MG63 (cell line): Measurements from ENCODE around the gene MYL11. TPM values are rescaled to one million over a fixed set of nuclear protein-coding genes. Genes with fewer than 3 reads are reported as not detected.
"Not testable (repeated sequence)": the region's sequence is repeated elsewhere in the genome, so short reads cannot be mapped to it uniquely, and the experiment has no call there.

Source experiments
- DNase-seq: peaks from one replicate; pipeline ENCODE4 v3.0.0-alpha.2; 2020
- H3K27me3 ChIP-seq: fragments of 250-450 bp; sonication (Bioruptor Pico); 2 replicates; pipeline ENCODE4 v1.5.1; 2020; ENCODE audit warnings: mild to moderate bottlenecking, moderate library complexity
- H3K36me3 ChIP-seq: fragments of 250-450 bp; sonication (Bioruptor Pico); 2 replicates; pipeline ENCODE4 v1.5.1; 2020; ENCODE audit warnings: mild to moderate bottlenecking, moderate library complexity
- H3K4me3 ChIP-seq: fragments of 250-450 bp; sonication (Bioruptor Pico); 2 replicates; pipeline ENCODE4 v1.5.1; 2020; ENCODE audit warnings: mild to moderate bottlenecking, moderate library complexity
- H3K9me3 ChIP-seq: fragments of 250-450 bp; sonication (Bioruptor Pico); 2 replicates; pipeline ENCODE4 v1.5.1; 2020; ENCODE audit warnings: mild to moderate bottlenecking, moderate library complexity
- total RNA-seq: library from RNA; depleted of rRNA; stranded (reverse); fragments of >200 nt; shearing (Covaris generic); gene quantifications from 2 replicates; pipeline ENCODE4 v1.2.3, GENCODE V29; 2014; ENCODE audit warnings: low replicate concordance; rRNA removed

Gene MYL11
- total RNA-seq = not detected in 2 replicates

GRCh38 chr16:30374538-30374937 lies at the start of gene MYL11:
TSS of gene MYL11 (plus strand) at chr16:30374802. CDS start at chr16:30374858, 56 bp downstream.
- no peak for DNase-seq
- no peak within 1 kb of the TSS for H3K4me3 ChIP-seq
- H3K36me3 ChIP-seq = no peaks in the 10 kb centered on the region
- no peaks in the 10 kb centered on the region for H3K9me3 ChIP-seq
- no peaks in the 10 kb centered on the region for H3K27me3 ChIP-seq

GRCh38 chr16:30334473-30334989 lies 40.1 kb upstream of the MYL11 start:
- H3K36me3 ChIP-seq, H3K27me3 ChIP-seq, H3K9me3 ChIP-seq: not testable (repeated sequence)
- peak overlapping the region; percentile 74 for H3K4me3 ChIP-seq
- peak; percentile 92 for DNase-seq

GRCh38 chr16:30335028-30335597 lies 39.5 kb upstream of the MYL11 start:
- peak; percentile 89 for DNase-seq
- H3K4me3 ChIP-seq = peak overlapping the region; percentile 74
- H3K27me3 ChIP-seq, H3K36me3 ChIP-seq, H3K9me3 ChIP-seq: not testable (repeated sequence)

GRCh38 chr16:30335598-30336474 lies 38.8 kb upstream of the MYL11 start:
- DNase-seq = peak; percentile 59
- H3K9me3 ChIP-seq = no peaks in the 10 kb centered on the region
- H3K36me3 ChIP-seq = no peaks in the 10 kb centered on the region
- no peaks in the 10 kb centered on the region for H3K27me3 ChIP-seq
- peak overlapping the region; percentile 74 for H3K4me3 ChIP-seq

- not testable (repeated sequence) for H3K27me3 ChIP-seq, H3K4me3 ChIP-seq
Observed at GRCh38 chr16:30337964-30338357, 36.6 kb upstream of the MYL11 start.

GRCh38 chr16:30338715-30339114 lies 35.9 kb upstream of the MYL11 start:
- H3K4me3 ChIP-seq, H3K27me3 ChIP-seq, H3K9me3 ChIP-seq, DNase-seq, H3K36me3 ChIP-seq: not testable (repeated sequence)

More at GRCh38 chr16:30337964-30338357, 36.6 kb upstream of the MYL11 start:
- H3K36me3 ChIP-seq, DNase-seq, H3K9me3 ChIP-seq: not testable (repeated sequence)

GRCh38 chr16:30340621-30341020 lies 34.0 kb upstream of the MYL11 start:
- H3K27me3 ChIP-seq = no peaks in the 10 kb centered on the region
- no peaks in the 10 kb centered on the region for H3K36me3 ChIP-seq
- H3K9me3 ChIP-seq = no peaks in the 10 kb centered on the region

GRCh38 chr16:30341971-30342370 lies 32.6 kb upstream of the MYL11 start:
- not testable (repeated sequence) for H3K27me3 ChIP-seq, DNase-seq, H3K36me3 ChIP-seq, H3K9me3 ChIP-seq, H3K4me3 ChIP-seq

More at GRCh38 chr16:30340621-30341020, 34.0 kb upstream of the MYL11 start:
- H3K4me3 ChIP-seq = no peak overlapping the region
- DNase-seq = no peak

- no peaks in the 10 kb centered on the region for H3K36me3 ChIP-seq
- DNase-seq = no peak
- H3K9me3 ChIP-seq = no peaks in the 10 kb centered on the region
- no peaks in the 10 kb centered on the region for H3K27me3 ChIP-seq
- no peak overlapping the region for H3K4me3 ChIP-seq
Observed at GRCh38 chr16:30342751-30343490, 31.7 kb upstream of the MYL11 start.

GRCh38 chr16:30343491-30343820 lies 31.1 kb upstream of the MYL11 start:
- not testable (repeated sequence) for DNase-seq, H3K4me3 ChIP-seq, H3K36me3 ChIP-seq, H3K27me3 ChIP-seq, H3K9me3 ChIP-seq

GRCh38 chr16:30346286-30346685 lies 28.3 kb upstream of the MYL11 start:
- H3K36me3 ChIP-seq = peaks cover 13% of the 10 kb centered on the region
- H3K27me3 ChIP-seq = no peaks in the 10 kb centered on the region
- no peaks in the 10 kb centered on the region for H3K9me3 ChIP-seq
- no peak overlapping the region for H3K4me3 ChIP-seq
- DNase-seq = no peak

- H3K9me3 ChIP-seq = no peaks in the 10 kb centered on the region
- no peak overlapping the region for H3K4me3 ChIP-seq
- peaks cover 29% of the 10 kb centered on the region for H3K36me3 ChIP-seq
- no peaks in the 10 kb centered on the region for H3K27me3 ChIP-seq
- no peak for DNase-seq
Observed at GRCh38 chr16:30348113-30348512, 26.5 kb upstream of the MYL11 start.

- H3K27me3 ChIP-seq = no peaks in the 10 kb centered on the region
- peaks cover 37% of the 10 kb centered on the region for H3K36me3 ChIP-seq
- H3K4me3 ChIP-seq = no peak overlapping the region
- no peaks in the 10 kb centered on the region for H3K9me3 ChIP-seq
- DNase-seq = no peak
Observed at GRCh38 chr16:30348929-30349328, 25.7 kb upstream of the MYL11 start.

GRCh38 chr16:30349675-30350074 lies 24.9 kb upstream of the MYL11 start:
- no peak for DNase-seq
- Histone ChIP-seq H3K36me3 (peaks cover 37% of the 10 kb centered on the region), H3K4me3 (no peak overlapping the region), H3K9me3 (no peaks in the 10 kb centered on the region), H3K27me3 (no peaks in the 10 kb centered on the region)

GRCh38 chr16:30350134-30350871 lies 24.3 kb upstream of the MYL11 start:
- Histone ChIP-seq H3K4me3 (no peak overlapping the region), H3K9me3 (no peaks in the 10 kb centered on the region), H3K27me3 (no peaks in the 10 kb centered on the region), H3K36me3 (peaks cover 37% of the 10 kb centered on the region)
- no peak for DNase-seq

- peaks cover 37% of the 10 kb centered on the region for H3K36me3 ChIP-seq
- no peaks in the 10 kb centered on the region for H3K9me3 ChIP-seq
- no peak overlapping the region for H3K4me3 ChIP-seq
- no peak for DNase-seq
- H3K27me3 ChIP-seq = no peaks in the 10 kb centered on the region
Observed at GRCh38 chr16:30351001-30351441, 23.6 kb upstream of the MYL11 start.
